ENCODE results near the gene EIF4A2. TPM values are rescaled to one million over a fixed set of nuclear protein-coding genes. Genes with fewer than 3 reads are reported as not detected.

The EIF4A2 gene
- total and polyA plus RNA-seq, 9 of the 15 experiments (the other 6 are each of a cell fraction or from before 2014, with no cell fraction given) = 307 to 754 (median 435) TPM

DNA sequence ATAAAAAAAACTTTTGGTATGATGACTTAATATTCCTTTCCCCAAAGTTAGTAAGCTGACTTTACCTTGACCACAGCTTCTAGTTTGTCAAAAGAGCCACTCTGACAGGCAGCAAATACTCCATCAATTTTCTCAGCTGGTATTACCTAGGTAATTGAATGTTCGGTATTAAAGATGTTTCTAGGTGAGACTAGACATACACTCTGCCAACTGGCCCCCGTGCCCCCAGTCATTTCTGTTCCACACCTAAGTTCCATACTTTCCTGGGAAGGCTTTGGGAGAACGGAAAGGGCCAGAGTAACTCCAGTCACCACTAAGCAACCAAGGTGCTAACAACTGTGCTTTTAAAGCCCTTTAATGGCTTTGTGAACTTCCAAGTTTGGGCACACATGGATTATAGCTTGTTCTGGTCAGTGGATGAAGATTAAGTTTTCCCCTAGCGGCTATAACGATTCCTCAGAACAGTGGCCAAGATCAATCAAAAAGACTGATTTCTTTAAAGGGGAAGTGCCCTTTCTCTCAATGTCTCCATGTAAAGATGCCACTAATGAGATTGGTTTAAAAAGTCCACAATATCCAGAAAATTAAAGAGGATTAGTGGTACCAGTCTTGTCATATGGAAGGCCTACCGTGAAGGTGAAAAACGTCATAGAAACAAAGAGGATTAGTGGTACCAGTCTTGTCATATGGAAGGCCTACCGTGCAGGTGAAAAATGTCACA is 7.0 kb downstream of the EIF4A2 start (continued):
- no peak for TF ChIP-seq SNRNP70 (optimal IDR thresholded peaks at IDR 0.05; ENCODE audit: low read depth, low read length)
- TF ChIP-seq, protein P1, sequence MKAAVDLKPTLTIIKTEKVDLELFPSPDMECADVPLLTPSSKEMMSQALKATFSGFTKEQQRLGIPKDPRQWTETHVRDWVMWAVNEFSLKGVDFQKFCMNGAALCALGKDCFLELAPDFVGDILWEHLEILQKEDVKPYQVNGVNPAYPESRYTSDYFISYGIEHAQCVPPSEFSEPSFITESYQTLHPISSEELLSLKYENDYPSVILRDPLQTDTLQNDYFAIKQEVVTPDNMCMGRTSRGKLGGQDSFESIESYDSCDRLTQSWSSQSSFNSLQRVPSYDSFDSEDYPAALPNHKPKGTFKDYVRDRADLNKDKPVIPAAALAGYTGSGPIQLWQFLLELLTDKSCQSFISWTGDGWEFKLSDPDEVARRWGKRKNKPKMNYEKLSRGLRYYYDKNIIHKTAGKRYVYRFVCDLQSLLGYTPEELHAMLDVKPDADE (conservative IDR thresholded peaks at IDR 0.05; ENCODE audit: control insufficient read depth, low read depth, low read length) = no peak
- TF ChIP-seq, protein P2, sequence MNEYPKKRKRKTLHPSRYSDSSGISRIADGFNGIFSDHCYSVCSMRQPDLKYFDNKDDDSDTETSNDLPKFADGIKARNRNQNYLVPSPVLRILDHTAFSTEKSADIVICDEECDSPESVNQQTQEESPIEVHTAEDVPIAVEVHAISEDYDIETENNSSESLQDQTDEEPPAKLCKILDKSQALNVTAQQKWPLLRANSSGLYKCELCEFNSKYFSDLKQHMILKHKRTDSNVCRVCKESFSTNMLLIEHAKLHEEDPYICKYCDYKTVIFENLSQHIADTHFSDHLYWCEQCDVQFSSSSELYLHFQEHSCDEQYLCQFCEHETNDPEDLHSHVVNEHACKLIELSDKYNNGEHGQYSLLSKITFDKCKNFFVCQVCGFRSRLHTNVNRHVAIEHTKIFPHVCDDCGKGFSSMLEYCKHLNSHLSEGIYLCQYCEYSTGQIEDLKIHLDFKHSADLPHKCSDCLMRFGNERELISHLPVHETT (CRISPR knock-in tag; conservative IDR thresholded peaks at IDR 0.05 in 1 of 2, IDR thresholded peaks at IDR 0.05 in 1 of 2) = no peak
- TF ChIP-seq, protein P3, sequence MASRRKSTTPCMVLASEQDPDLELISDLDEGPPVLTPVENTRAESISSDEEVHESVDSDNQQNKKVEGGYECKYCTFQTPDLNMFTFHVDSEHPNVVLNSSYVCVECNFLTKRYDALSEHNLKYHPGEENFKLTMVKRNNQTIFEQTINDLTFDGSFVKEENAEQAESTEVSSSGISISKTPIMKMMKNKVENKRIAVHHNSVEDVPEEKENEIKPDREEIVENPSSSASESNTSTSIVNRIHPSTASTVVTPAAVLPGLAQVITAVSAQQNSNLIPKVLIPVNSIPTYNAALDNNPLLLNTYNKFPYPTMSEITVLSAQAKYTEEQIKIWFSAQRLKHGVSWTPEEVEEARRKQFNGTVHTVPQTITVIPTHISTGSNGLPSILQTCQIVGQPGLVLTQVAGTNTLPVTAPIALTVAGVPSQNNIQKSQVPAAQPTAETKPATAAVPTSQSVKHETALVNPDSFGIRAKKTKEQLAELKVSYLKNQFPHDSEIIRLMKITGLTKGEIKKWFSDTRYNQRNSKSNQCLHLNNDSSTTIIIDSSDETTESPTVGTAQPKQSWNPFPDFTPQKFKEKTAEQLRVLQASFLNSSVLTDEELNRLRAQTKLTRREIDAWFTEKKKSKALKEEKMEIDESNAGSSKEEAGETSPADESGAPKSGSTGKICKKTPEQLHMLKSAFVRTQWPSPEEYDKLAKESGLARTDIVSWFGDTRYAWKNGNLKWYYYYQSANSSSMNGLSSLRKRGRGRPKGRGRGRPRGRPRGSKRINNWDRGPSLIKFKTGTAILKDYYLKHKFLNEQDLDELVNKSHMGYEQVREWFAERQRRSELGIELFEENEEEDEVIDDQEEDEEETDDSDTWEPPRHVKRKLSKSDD (conservative IDR thresholded peaks at IDR 0.05; ENCODE audit: low read length) = no peak
- TF ChIP-seq TEAD1 (CRISPR knock-in tag; IDR thresholded peaks at IDR 0.05) = no peak
- no peak for TF ChIP-seq IFI16 (CRISPR knock-in tag; IDR thresholded peaks at IDR 0.05)
- TF ChIP-seq, protein P4, sequence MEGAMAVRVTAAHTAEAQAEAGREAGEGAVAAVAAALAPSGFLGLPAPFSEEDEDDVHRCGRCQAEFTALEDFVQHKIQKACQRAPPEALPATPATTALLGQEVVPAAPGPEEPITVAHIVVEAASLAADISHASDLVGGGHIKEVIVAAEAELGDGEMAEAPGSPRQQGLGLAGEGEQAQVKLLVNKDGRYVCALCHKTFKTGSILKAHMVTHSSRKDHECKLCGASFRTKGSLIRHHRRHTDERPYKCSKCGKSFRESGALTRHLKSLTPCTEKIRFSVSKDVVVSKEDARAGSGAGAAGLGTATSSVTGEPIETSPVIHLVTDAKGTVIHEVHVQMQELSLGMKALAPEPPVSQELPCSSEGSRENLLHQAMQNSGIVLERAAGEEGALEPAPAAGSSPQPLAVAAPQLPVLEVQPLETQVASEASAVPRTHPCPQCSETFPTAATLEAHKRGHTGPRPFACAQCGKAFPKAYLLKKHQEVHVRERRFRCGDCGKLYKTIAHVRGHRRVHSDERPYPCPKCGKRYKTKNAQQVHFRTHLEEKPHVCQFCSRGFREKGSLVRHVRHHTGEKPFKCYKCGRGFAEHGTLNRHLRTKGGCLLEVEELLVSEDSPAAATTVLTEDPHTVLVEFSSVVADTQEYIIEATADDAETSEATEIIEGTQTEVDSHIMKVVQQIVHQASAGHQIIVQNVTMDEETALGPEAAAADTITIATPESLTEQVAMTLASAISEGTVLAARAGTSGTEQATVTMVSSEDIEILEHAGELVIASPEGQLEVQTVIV (CRISPR knock-in tag; IDR thresholded peaks at IDR 0.05; ENCODE audit: borderline replicate concordance) = no peak
- TF ChIP-seq, protein P5, sequence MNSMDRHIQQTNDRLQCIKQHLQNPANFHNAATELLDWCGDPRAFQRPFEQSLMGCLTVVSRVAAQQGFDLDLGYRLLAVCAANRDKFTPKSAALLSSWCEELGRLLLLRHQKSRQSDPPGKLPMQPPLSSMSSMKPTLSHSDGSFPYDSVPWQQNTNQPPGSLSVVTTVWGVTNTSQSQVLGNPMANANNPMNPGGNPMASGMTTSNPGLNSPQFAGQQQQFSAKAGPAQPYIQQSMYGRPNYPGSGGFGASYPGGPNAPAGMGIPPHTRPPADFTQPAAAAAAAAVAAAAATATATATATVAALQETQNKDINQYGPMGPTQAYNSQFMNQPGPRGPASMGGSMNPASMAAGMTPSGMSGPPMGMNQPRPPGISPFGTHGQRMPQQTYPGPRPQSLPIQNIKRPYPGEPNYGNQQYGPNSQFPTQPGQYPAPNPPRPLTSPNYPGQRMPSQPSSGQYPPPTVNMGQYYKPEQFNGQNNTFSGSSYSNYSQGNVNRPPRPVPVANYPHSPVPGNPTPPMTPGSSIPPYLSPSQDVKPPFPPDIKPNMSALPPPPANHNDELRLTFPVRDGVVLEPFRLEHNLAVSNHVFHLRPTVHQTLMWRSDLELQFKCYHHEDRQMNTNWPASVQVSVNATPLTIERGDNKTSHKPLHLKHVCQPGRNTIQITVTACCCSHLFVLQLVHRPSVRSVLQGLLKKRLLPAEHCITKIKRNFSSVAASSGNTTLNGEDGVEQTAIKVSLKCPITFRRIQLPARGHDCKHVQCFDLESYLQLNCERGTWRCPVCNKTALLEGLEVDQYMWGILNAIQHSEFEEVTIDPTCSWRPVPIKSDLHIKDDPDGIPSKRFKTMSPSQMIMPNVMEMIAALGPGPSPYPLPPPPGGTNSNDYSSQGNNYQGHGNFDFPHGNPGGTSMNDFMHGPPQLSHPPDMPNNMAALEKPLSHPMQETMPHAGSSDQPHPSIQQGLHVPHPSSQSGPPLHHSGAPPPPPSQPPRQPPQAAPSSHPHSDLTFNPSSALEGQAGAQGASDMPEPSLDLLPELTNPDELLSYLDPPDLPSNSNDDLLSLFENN (IDR thresholded peaks at IDR 0.05; ENCODE audit: low read depth in 2 of 2, low read length in 2 of 2) = no peak
- TF ChIP-seq STAT5B (CRISPR knock-in tag; IDR thresholded peaks at IDR 0.05) = no peak
- TF ChIP-seq SRSF9 (IDR thresholded peaks at IDR 0.05; ENCODE audit: borderline replicate concordance, low read depth, low read length) = no peak
- 0 out of 2 replicates have a peak, but pooled peaks have one; percentile 56 for TF ChIP-seq ZNF41 (CRISPR knock-in tag; conservative IDR thresholded peaks at IDR 0.05)
- no peak for TF ChIP-seq ZNF274 (IDR thresholded peaks at IDR 0.05; ENCODE audit: borderline replicate concordance, low read depth, low read length)
- TF ChIP-seq, protein P6, sequence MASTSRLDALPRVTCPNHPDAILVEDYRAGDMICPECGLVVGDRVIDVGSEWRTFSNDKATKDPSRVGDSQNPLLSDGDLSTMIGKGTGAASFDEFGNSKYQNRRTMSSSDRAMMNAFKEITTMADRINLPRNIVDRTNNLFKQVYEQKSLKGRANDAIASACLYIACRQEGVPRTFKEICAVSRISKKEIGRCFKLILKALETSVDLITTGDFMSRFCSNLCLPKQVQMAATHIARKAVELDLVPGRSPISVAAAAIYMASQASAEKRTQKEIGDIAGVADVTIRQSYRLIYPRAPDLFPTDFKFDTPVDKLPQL (IDR thresholded peaks at IDR 0.05; ENCODE audit: extremely low read depth, insufficient read length) = no peak

All from K562 (cell line).